Caco-2 (cell line): Measurements from ENCODE around the gene NGFR. TPM values are rescaled to one million over a fixed set of nuclear protein-coding genes. Genes with fewer than 3 reads are reported as not detected.

Experiments used
- BruUV-seq: library from RNA; stranded (reverse); fragments of 400-500 nt; replicated peaks from 2 replicates; lab custom pipeline; 2021; lab: Mats Ljungman, UMichigan
- CTCF ChIA-PET: fragments of 300-600 bp; sonication (Branson Sonifier 250); formaldehyde crosslinking; loops from one replicate; lab custom pipeline; 2022; ENCODE audit warnings: antibody characterized with exemption; lab: Charles Lee
- POLR2A ChIA-PET: fragments of 300-600 bp; sonication (Branson Sonifier 250); formaldehyde crosslinking; loops from one replicate; lab custom pipeline; 2022; ENCODE audit warnings: antibody characterized with exemption; lab: Charles Lee
- DNase-seq, 2 experiments: peaks; one replicate each; pipeline versions ENCODE4 v3.0.0 to v3.0.0-alpha.2; 2020 to 2022
- H3K27me3 ChIP-seq: replicated peaks from 2 replicates; pipeline ENCODE4 v1.6.0; 2011; ENCODE audit warnings: low read length; ENCODE audit not compliant: control insufficient read depth, insufficient read depth
- H3K36me3 ChIP-seq: 2 replicates; pipeline ENCODE4 v1.5.1; 2011; ENCODE audit warnings: low read length; ENCODE audit not compliant: control insufficient read depth, insufficient read depth
- H3K4me1 ChIP-seq: fragments of 250-450 bp; sonication (Bioruptor Pico); 2 replicates; pipeline ENCODE4 v1.5.1; 2020; ENCODE audit warnings: mild to moderate bottlenecking
- H3K4me3 ChIP-seq: 2 replicates; pipeline ENCODE4 v1.5.1; 2011; ENCODE audit warnings: low read depth, mild to moderate bottlenecking, control low read depth, low read length
- H3K9me3 ChIP-seq: fragments of 250-450 bp; sonication (Bioruptor Pico); 2 replicates; pipeline ENCODE4 v1.5.1; 2020; ENCODE audit warnings: mild to moderate bottlenecking, moderate library complexity
- H3K27ac Mint-ChIP-seq: one replicate; pipeline ENCODE4 v1.8.0; 2022; ENCODE audit warnings: mixed read lengths; ENCODE audit not compliant: unreplicated experiment
- H3K27me3 Mint-ChIP-seq: one replicate; pipeline ENCODE4 v1.8.0; 2022; ENCODE audit warnings: mixed read lengths; ENCODE audit not compliant: insufficient read depth, unreplicated experiment
- H3K36me3 Mint-ChIP-seq: one replicate; pipeline ENCODE4 v1.8.0; 2022; ENCODE audit warnings: mild to moderate bottlenecking, mixed read lengths; ENCODE audit not compliant: insufficient read depth, unreplicated experiment
- H3K4me1 Mint-ChIP-seq: one replicate; pipeline ENCODE4 v1.8.0; 2022; ENCODE audit warnings: low read depth, mixed read lengths; ENCODE audit not compliant: unreplicated experiment
- H3K4me3 Mint-ChIP-seq: one replicate; pipeline ENCODE4 v1.8.0; 2022; ENCODE audit warnings: mild to moderate bottlenecking, moderate library complexity, mixed read lengths; ENCODE audit not compliant: unreplicated experiment
- H3K9me3 Mint-ChIP-seq: one replicate; pipeline ENCODE4 v1.8.0; 2022; ENCODE audit warnings: mixed read lengths; ENCODE audit not compliant: unreplicated experiment
- intact Hi-C: fragments of 100-400 bp; cut with micrococcal nuclease; formaldehyde crosslinking; loops from one replicate; pipeline ENCODE4 v1.10.0; 2022; ENCODE audit not compliant: unreplicated experiment
- total RNA-seq: library from RNA; stranded (reverse); gene quantifications from 2 replicates; pipeline ENCODE4 v1.2.3, GENCODE V29; 2022
- TF ChIP-seq, protein P1 (sequence below), 2 experiments: fragments of 200-600 bp in 1 of 2; IDR thresholded peaks; 1 replicate in 1 of 2; 2 replicates in 1 of 2; pipeline versions ENCODE4 v1.5.1 to v1.8.0; 2011 to 2022; ENCODE audit warnings: antibody characterized with exemption in 1 of 2, control low read depth in 1 of 2, inconsistent platforms in 1 of 2, low read depth in 1 of 2, low read length in 1 of 2, mild to moderate bottlenecking in 1 of 2, moderate library complexity in 1 of 2; ENCODE audit not compliant: insufficient read depth in 1 of 2, severe bottlenecking in 1 of 2, unreplicated experiment in 1 of 2

The NGFR gene
- total RNA-seq, 1 experiment from 2014 or later, result 1.6 TPM

DNA sequence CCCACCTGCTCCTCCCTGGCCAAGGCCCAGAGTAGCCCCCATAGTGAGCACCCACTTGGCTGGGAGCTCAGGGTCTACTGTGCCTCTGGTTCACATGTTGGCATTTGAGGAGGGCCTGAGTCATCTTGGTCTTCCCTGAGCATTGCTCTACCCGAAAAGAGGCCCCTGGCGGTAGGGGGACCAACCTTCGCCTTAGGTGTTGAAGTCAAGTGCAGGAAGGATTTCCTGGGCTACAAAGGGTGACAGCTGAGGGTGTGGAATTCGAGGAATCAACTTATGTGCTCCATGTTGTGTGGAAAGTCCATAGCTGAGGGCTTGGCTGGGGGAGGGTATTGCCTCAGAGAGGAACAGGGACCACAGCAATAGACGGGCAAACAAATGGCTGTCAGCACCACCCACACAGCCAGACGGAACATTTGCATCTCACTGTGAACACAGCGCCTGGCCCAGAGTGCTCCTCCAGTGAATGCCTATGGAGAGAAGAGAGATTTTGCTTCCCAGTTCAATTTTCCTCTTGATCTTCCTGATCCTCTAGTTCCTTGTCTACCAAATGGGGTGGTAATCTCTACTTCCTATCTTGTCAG, 35.6 kb upstream of the NGFR start:
- DNase-seq, result no peak
- Histone ChIP-seq H3K36me3 (no peaks in the 10 kb centered on the region), H3K27me3 (peaks cover 7% of the 10 kb centered on the region), H3K9me3 (peaks cover 10% of the 10 kb centered on the region), H3K4me3 (no peak overlapping the region), H3K4me1 (no peaks in the 10 kb centered on the region)
- no peaks in the 10 kb centered on the region for H3K4me1 Mint-ChIP-seq
- H3K4me3 Mint-ChIP-seq, result no peak overlapping the region
- intact Hi-C loops, result no loop called here
- peaks cover 45% of the 10 kb centered on the region for H3K27me3 Mint-ChIP-seq
- peaks cover 8% of the 10 kb centered on the region for H3K9me3 Mint-ChIP-seq
- TF ChIP-seq, protein P1, sequence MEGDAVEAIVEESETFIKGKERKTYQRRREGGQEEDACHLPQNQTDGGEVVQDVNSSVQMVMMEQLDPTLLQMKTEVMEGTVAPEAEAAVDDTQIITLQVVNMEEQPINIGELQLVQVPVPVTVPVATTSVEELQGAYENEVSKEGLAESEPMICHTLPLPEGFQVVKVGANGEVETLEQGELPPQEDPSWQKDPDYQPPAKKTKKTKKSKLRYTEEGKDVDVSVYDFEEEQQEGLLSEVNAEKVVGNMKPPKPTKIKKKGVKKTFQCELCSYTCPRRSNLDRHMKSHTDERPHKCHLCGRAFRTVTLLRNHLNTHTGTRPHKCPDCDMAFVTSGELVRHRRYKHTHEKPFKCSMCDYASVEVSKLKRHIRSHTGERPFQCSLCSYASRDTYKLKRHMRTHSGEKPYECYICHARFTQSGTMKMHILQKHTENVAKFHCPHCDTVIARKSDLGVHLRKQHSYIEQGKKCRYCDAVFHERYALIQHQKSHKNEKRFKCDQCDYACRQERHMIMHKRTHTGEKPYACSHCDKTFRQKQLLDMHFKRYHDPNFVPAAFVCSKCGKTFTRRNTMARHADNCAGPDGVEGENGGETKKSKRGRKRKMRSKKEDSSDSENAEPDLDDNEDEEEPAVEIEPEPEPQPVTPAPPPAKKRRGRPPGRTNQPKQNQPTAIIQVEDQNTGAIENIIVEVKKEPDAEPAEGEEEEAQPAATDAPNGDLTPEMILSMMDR (IDR thresholded peaks at IDR 0.05; ENCODE audit: insufficient read depth in 1 of 2, low read depth in 1 of 2, low read length in 1 of 2, severe bottlenecking in 1 of 2, unreplicated experiment in 1 of 2), result peak in 1 of 2 experiments; percentile 7
- no peak overlapping the region for H3K27ac Mint-ChIP-seq
- H3K36me3 Mint-ChIP-seq, result no peaks in the 10 kb centered on the region
- no TSS peak for BruUV-seq
- ChIA-PET POLR2A (no interaction called here), CTCF (interaction anchor here (1.0 kb wide), 1 partner anchor 98 kb away, joined by 3 read pairs; no protein-coding TSS in a partner anchor)

DNA sequence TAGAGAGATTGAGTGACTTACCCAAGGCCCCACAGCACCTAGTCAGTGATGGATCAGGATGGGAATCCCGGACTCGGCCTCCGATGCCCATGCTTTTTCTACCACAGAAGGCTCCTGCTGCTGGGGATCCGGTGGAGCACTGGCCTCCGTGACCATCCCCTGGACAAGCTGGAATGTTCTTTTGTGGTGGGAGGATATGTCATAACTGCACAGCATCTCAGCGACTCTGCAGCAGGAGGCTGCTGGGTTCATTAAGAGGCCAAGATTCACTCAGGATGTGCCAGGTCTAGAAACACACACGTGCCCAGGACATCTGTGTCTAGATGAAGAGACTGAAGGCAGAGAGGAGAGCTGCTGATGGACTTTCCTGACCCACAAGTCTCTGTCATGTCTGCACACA, 34.7 kb upstream of the NGFR start:
- Histone ChIP-seq H3K4me3 (no peak overlapping the region), H3K4me1 (no peaks in the 10 kb centered on the region), H3K9me3 (peaks cover 10% of the 10 kb centered on the region), H3K27me3 (peaks cover 7% of the 10 kb centered on the region), H3K36me3 (no peaks in the 10 kb centered on the region)
- intact Hi-C loops, result no loop called here
- Mint-ChIP-seq H3K9me3 (peaks cover 9% of the 10 kb centered on the region), H3K27ac (no peak overlapping the region), H3K27me3 (peaks cover 48% of the 10 kb centered on the region), H3K36me3 (no peaks in the 10 kb centered on the region), H3K4me1 (no peaks in the 10 kb centered on the region), H3K4me3 (no peak overlapping the region)
- no TSS peak for BruUV-seq
- ChIA-PET CTCF (interaction anchor here (1.2 kb wide), 1 partner anchor 96 kb away, joined by 3 read pairs; no protein-coding TSS in a partner anchor), POLR2A (no interaction called here)
- no peak for DNase-seq
- TF ChIP-seq, protein P1 (IDR thresholded peaks at IDR 0.05; ENCODE audit: insufficient read depth in 1 of 2, low read depth in 1 of 2, low read length in 1 of 2, severe bottlenecking in 1 of 2, unreplicated experiment in 1 of 2), result no peak

DNA sequence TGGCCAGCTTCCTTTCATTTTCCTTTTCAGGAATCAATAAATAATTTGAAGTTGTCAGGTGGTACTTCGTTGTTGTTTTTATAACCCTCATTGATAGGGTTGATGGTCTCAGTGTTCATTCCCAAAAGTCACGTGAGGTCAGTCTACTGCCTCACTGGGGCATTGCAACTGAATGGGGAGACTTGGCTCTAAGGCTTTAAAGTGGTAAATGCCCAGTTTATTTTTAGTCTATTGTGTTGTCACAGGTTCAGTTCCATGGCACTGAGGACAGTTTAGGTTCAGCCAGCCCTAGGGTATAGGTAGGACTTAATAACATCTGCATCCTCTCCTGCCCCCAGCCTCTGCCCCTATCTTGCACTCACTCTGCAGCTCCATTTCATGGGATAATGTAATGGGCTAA, 33.5 kb upstream of the NGFR start:
- no peak for DNase-seq
- Mint-ChIP-seq H3K36me3 (no peaks in the 10 kb centered on the region), H3K9me3 (peaks cover 9% of the 10 kb centered on the region), H3K27ac (no peak overlapping the region), H3K4me1 (no peaks in the 10 kb centered on the region), H3K27me3 (peaks cover 47% of the 10 kb centered on the region), H3K4me3 (no peak overlapping the region)
- H3K9me3 ChIP-seq, result peaks cover 10% of the 10 kb centered on the region
- POLR2A ChIA-PET, result no interaction called here
- no peak overlapping the region for H3K4me3 ChIP-seq
- H3K4me1 ChIP-seq, result no peaks in the 10 kb centered on the region
- intact Hi-C loops, result no loop called here
- peaks cover 6% of the 10 kb centered on the region for H3K27me3 ChIP-seq
- H3K36me3 ChIP-seq, result no peaks in the 10 kb centered on the region
- BruUV-seq, result no TSS peak
- TF ChIP-seq, protein P1 (IDR thresholded peaks at IDR 0.05; ENCODE audit: insufficient read depth in 1 of 2, low read depth in 1 of 2, low read length in 1 of 2, severe bottlenecking in 1 of 2, unreplicated experiment in 1 of 2), result no peak
- CTCF ChIA-PET, result interaction anchor here (0.7 to 1.2 kb wide), 4 partner anchors 40 to 237 kb away, joined by 3 to 4 read pairs (median 3); no protein-coding TSS in a partner anchor
